GM12801 (cell line): ENCODE measurements around the gene USP33.

Experiments
- TF ChIP-seq, protein P1 (sequence below): IDR thresholded peaks from one replicate; pipeline ENCODE4 v1.5.1; 2011; ENCODE audit warnings: control low read depth; ENCODE audit not compliant: insufficient read length; ENCODE audit errors: extremely low read depth

USP33 gene

DNA sequence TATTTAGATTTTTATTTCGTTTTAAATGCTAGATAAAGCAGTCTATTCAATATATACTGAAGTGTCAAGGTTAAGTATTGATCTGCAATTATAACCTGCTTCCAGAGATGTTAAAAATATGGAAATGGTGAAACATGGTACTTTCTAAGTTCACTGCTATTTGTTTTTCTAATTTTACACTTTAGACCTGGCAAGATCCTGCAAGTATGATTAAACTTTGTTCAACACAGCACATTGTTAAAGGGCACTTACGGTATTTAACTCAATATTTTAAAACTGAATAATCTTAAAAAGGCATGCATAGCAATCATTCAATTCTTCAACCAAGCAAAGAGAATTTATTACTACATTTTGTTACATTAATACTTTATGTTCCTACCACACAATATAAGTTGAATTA, 41.5 kb downstream of the USP33 start:
- TF ChIP-seq, protein P1, sequence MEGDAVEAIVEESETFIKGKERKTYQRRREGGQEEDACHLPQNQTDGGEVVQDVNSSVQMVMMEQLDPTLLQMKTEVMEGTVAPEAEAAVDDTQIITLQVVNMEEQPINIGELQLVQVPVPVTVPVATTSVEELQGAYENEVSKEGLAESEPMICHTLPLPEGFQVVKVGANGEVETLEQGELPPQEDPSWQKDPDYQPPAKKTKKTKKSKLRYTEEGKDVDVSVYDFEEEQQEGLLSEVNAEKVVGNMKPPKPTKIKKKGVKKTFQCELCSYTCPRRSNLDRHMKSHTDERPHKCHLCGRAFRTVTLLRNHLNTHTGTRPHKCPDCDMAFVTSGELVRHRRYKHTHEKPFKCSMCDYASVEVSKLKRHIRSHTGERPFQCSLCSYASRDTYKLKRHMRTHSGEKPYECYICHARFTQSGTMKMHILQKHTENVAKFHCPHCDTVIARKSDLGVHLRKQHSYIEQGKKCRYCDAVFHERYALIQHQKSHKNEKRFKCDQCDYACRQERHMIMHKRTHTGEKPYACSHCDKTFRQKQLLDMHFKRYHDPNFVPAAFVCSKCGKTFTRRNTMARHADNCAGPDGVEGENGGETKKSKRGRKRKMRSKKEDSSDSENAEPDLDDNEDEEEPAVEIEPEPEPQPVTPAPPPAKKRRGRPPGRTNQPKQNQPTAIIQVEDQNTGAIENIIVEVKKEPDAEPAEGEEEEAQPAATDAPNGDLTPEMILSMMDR: no peak

DNA sequence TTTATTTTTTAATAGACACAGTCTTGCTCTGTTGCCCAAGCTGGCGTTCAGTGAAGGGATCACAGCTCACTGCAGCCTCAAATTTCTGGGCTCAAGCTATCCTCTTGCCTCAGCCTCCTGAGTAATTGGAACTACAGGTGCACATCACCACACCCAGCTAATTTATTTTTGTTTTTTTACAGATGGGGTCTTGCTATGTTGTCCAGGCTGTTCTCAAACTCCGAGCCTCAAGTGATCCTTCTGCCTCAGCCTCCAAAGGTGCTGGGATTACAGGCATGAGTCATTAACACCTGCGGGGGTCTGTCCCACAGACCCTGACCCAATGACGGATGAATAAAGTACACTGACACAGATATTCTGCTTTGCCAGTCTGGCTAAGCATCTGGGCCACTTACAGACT, 43.6 kb downstream of the USP33 start:
- TF ChIP-seq, protein P1: no peak

DNA sequence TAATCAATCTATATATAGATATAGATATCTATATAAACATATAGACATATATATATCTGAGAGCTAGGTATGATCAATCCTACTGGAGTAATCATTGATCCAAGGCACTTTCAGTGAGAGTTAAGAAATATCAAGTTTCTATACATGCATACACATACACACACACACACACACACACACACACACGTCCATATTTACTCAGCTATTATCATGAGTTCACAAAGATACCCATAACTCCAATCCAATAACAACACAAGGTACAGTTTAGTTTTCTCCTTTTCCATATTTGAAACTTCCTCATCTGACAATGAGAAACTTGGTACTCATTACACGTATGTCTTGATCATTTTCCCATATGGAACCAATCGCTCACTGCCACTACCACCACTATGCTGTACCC, 49.9 kb downstream of the USP33 start:
- TF ChIP-seq, protein P1: no peak

DNA sequence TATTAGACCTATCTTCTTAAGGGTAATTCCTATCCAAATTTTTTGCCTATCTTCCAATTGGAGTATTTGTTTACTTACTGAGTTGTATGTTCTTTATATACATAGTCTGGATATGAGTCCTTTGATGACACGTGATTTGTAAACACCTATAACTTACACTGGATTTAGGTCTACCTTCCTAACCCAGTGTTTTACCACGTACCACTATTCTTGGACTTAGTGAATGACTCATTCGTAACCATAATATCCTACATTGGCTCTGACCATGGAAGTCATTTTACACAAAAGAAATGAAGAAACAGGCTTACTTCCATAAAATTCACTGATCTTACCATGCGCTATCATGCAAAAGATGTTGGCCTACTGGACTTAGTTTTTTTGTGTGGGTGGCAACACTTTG, 53.3 kb downstream of the USP33 start:
- TF ChIP-seq, protein P1: no peak

DNA sequence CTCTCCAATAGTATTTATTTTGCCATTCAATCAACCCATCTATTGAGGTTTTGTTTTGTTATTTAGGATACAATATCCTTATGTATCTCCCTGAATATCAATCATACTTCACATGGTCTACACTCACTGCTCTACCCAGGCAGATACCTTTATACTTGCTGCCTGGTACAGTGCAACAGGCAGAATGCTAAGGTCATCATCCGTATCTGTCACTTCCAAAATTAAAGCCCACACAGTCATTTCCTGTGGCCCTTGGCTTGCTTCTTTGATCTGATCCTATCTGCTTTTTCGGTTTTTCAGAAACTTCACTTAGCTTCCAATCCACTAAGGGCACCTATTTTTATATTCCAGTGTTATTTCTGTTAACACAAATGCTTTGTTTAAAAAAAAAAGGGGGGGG, 54.9 kb downstream of the USP33 start:
- TF ChIP-seq, protein P1: no peak

DNA sequence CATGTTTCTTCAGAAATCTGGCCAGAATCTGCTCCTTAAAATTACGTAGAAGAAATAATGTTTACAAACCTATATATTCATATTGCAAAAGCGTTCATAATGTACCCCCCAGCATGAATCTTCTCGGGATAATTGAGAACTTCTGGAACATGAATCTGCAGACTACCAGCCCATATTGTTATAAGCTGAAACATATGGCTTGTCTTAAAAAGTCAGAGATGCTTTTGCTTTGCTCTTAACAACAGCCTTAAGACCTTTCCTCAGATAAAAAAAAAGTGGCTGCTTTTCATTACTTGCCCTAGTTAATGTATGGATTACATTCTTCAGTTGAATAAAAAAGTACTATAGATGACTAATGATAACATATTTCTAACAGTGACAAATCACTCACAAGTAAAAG, 62.2 kb downstream of the USP33 start:
- TF ChIP-seq, protein P1: no peak

DNA sequence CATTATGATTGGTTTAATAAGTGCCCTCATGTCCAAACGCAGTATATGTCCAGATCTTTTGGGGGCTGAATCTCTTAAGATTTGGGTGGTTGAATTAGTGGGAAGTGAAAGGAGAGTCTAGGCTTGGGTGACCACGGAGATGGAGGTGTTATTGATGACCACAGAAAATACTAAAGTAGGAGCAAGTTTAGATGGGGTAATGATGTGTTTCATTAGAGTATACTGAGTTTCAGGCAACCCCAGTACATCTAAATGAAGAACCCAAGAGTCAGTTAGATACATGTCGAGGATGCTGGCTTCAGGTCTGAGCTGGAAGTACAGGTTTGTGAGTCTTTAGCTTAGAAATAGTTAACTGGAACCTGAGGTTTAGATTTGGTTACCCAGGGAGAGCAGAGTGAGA, 70.7 kb downstream of the USP33 start:
- TF ChIP-seq, protein P1: no peak

DNA sequence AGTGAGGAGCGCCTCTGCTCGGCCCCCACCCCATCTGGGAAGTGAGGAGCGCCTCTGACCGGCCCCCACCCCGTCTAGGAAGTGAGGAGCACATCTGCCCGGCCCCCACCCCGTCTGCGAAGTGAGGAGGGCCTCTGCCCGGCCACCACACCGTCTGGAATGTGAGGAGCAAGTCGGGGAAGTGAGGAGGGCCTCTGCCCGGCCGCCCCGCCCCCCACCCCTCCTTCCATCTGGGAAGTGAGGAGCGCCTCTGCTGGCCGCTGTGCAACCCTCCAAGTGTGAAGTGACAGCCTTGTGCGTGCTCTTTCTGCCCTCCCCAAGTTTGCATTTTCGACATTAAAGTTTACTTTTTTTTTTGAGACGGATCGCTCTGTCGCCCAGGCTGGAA, 72.1 kb downstream of the USP33 start:
- TF ChIP-seq, protein P1: no peak
